Measurements from ENCODE around the gene TRIO. TPM values are rescaled to one million over a fixed set of nuclear protein-coding genes. Genes with fewer than 3 reads are reported as not detected.

The TRIO gene
- total RNA-seq, 1 experiment from 2014 or later = 88.8 TPM

- Mint-ChIP-seq H3K4me1 (no peaks in the 10 kb centered on the region), H3K27ac (no peak overlapping the region), H3K4me3 (no peak overlapping the region), H3K36me3 (peaks cover 44% of the 10 kb centered on the region), H3K27me3 (ENCODE audit: low read depth) (no peaks in the 10 kb centered on the region), H3K9me3 (no peaks in the 10 kb centered on the region)
- TF ChIP-seq PRRX2 (CRISPR knock-in tag; IDR thresholded peaks at IDR 0.05) (no peak), OVOL2 (CRISPR knock-in tag; IDR thresholded peaks at IDR 0.05; ENCODE audit: borderline replicate concordance) (no peak), NR3C1 (CRISPR knock-in tag; conservative IDR thresholded peaks at IDR 0.05; ENCODE audit: low read depth) (no peak), ZNF425 (CRISPR knock-in tag; conservative IDR thresholded peaks at IDR 0.05) (no peak), ZNF232 (CRISPR knock-in tag; IDR thresholded peaks at IDR 0.05) (no peak), AFF4 (CRISPR knock-in tag; IDR thresholded peaks at IDR 0.05; ENCODE audit: borderline replicate concordance) (no peak)
- TF ChIP-seq, protein P1, sequence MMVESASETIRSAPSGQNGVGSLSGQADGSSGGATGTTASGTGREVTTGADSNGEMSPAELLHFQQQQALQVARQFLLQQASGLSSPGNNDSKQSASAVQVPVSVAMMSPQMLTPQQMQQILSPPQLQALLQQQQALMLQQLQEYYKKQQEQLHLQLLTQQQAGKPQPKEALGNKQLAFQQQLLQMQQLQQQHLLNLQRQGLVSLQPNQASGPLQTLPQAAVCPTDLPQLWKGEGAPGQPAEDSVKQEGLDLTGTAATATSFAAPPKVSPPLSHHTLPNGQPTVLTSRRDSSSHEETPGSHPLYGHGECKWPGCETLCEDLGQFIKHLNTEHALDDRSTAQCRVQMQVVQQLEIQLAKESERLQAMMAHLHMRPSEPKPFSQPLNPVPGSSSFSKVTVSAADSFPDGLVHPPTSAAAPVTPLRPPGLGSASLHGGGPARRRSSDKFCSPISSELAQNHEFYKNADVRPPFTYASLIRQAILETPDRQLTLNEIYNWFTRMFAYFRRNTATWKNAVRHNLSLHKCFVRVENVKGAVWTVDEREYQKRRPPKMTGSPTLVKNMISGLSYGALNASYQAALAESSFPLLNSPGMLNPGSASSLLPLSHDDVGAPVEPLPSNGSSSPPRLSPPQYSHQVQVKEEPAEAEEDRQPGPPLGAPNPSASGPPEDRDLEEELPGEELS (CRISPR knock-in tag; IDR thresholded peaks at IDR 0.05) = no peak
- TF ChIP-seq, protein P2, sequence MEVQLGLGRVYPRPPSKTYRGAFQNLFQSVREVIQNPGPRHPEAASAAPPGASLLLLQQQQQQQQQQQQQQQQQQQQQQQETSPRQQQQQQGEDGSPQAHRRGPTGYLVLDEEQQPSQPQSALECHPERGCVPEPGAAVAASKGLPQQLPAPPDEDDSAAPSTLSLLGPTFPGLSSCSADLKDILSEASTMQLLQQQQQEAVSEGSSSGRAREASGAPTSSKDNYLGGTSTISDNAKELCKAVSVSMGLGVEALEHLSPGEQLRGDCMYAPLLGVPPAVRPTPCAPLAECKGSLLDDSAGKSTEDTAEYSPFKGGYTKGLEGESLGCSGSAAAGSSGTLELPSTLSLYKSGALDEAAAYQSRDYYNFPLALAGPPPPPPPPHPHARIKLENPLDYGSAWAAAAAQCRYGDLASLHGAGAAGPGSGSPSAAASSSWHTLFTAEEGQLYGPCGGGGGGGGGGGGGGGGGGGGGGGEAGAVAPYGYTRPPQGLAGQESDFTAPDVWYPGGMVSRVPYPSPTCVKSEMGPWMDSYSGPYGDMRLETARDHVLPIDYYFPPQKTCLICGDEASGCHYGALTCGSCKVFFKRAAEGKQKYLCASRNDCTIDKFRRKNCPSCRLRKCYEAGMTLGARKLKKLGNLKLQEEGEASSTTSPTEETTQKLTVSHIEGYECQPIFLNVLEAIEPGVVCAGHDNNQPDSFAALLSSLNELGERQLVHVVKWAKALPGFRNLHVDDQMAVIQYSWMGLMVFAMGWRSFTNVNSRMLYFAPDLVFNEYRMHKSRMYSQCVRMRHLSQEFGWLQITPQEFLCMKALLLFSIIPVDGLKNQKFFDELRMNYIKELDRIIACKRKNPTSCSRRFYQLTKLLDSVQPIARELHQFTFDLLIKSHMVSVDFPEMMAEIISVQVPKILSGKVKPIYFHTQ (CRISPR knock-in tag; IDR thresholded peaks at IDR 0.05) = no peak
- ATAC-seq (no peak), DNase-seq (ENCODE audit: low spot score) (no peak)
- POLR2A ChIA-PET = interaction anchor here (0.7 kb wide), 1 partner anchor 11 kb away, joined by 13 read pairs; no protein-coding TSS in a partner anchor
- CTCF ChIA-PET = no interaction called here
Observed at GRCh38 chr5:14479143-14479696, 336.1 kb downstream of the TRIO start.

- ChIA-PET POLR2A (interaction anchor here (0.7 kb wide), 2 partner anchors 327 to 1053 kb away, joined by 6 to 11 read pairs; no protein-coding TSS in a partner anchor), CTCF (interaction anchor here (1.0 to 1.5 kb wide), 2 partner anchors 24 to 167 kb away, joined by 4 to 8 read pairs; no protein-coding TSS in a partner anchor)
- Mint-ChIP-seq H3K27me3 (ENCODE audit: low read depth) (no peaks in the 10 kb centered on the region), H3K36me3 (peaks cover 52% of the 10 kb centered on the region), H3K27ac (no peak overlapping the region), H3K4me3 (no peak overlapping the region), H3K4me1 (no peaks in the 10 kb centered on the region), H3K9me3 (no peaks in the 10 kb centered on the region)
- DNase-seq (ENCODE audit: low spot score) (no peak), ATAC-seq (no peak)
- TF ChIP-seq, protein P3, sequence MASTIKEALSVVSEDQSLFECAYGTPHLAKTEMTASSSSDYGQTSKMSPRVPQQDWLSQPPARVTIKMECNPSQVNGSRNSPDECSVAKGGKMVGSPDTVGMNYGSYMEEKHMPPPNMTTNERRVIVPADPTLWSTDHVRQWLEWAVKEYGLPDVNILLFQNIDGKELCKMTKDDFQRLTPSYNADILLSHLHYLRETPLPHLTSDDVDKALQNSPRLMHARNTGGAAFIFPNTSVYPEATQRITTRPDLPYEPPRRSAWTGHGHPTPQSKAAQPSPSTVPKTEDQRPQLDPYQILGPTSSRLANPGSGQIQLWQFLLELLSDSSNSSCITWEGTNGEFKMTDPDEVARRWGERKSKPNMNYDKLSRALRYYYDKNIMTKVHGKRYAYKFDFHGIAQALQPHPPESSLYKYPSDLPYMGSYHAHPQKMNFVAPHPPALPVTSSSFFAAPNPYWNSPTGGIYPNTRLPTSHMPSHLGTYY (CRISPR knock-in tag; IDR thresholded peaks at IDR 0.05) = no peak
- TF ChIP-seq NFATC4 (CRISPR knock-in tag; IDR thresholded peaks at IDR 0.05) (no peak), HMGA2 (CRISPR knock-in tag; IDR thresholded peaks at IDR 0.05) (no peak), HMGXB4 (CRISPR knock-in tag; IDR thresholded peaks at IDR 0.05) (no peak), ATF3 (CRISPR knock-in tag; conservative IDR thresholded peaks at IDR 0.05) (no peak), NFE2L1 (CRISPR knock-in tag; IDR thresholded peaks at IDR 0.05) (no peak), ZNF219 (CRISPR knock-in tag; IDR thresholded peaks at IDR 0.05; ENCODE audit: borderline replicate concordance) (no peak), EMX1 (CRISPR knock-in tag; IDR thresholded peaks at IDR 0.05) (no peak), ZNF263 (CRISPR knock-in tag; IDR thresholded peaks at IDR 0.05; ENCODE audit: low read depth) (no peak)
Observed at GRCh38 chr5:14481349-14481748, 338.2 kb downstream of the TRIO start.
